Liver (tissue), 9 donors: ENCODE results near the gene PRDM9. TPM values are rescaled to one million over a fixed set of nuclear protein-coding genes. Genes with fewer than 3 reads are reported as not detected.

ENCODE experiments used
- DNase-seq: peaks from one replicate; pipeline ENCODE4 v3.0.0-alpha.2; 2017; ENCODE audit warnings: low spot score
- H3K27ac ChIP-seq, 2 donors: one replicate each; pipeline ENCODE4 v1.7.0; 2013; ENCODE audit warnings: inconsistent platforms in 2 of 2, low read length in 2 of 2, control low read depth in 1 of 2, low read depth in 1 of 2, mild to moderate bottlenecking in 1 of 2
- H3K27me3 ChIP-seq, 4 donors: one replicate each; pipeline versions ENCODE4 v1.6.1 to v1.7.0; 2013; ENCODE audit warnings: low read length in 3 of 4, inconsistent platforms in 1 of 4, mild to moderate bottlenecking in 1 of 4, moderate library complexity in 1 of 4; ENCODE audit not compliant: control insufficient read depth in 4 of 4, insufficient read depth in 4 of 4
- H3K36me3 ChIP-seq, 4 donors: one replicate each; pipeline versions ENCODE4 v1.6.1 to v1.7.0; 2013; ENCODE audit warnings: low read length in 3 of 4, mild to moderate bottlenecking in 3 of 4, low read depth in 1 of 4, moderate library complexity in 1 of 4; ENCODE audit not compliant: control insufficient read depth in 4 of 4, insufficient read depth in 3 of 4
- H3K4me1 ChIP-seq, 4 donors: one replicate each; pipeline versions ENCODE4 v1.6.1 to v1.7.0; 2013; ENCODE audit warnings: low read length in 3 of 4, mild to moderate bottlenecking in 3 of 4, moderate library complexity in 1 of 4; ENCODE audit not compliant: control insufficient read depth in 4 of 4, insufficient read depth in 4 of 4
- H3K4me3 ChIP-seq, 3 donors: one replicate each; pipeline versions ENCODE4 v1.6.1 to v1.7.0; 2013; ENCODE audit warnings: low read length in 3 of 3, control low read depth in 1 of 3, low read depth in 1 of 3, mild to moderate bottlenecking in 1 of 3
- H3K9ac ChIP-seq, 2 donors: one replicate each; pipeline ENCODE4 v1.7.0; 2013; ENCODE audit warnings: low read length in 2 of 2, mild to moderate bottlenecking in 2 of 2, moderate library complexity in 2 of 2, control low read depth in 1 of 2, low read depth in 1 of 2
- H3K9me3 ChIP-seq, 4 donors: one replicate each; pipeline versions ENCODE4 v1.6.1 to v1.7.0; 2013; ENCODE audit warnings: low read length in 3 of 4; ENCODE audit not compliant: control insufficient read depth in 4 of 4
- ATF3 ChIP-seq: IDR thresholded peaks from 2 replicates; pipeline ENCODE4 v1.6.1; 2016; ENCODE audit warnings: antibody characterized with exemption
- EGR1 ChIP-seq, 2 donors: IDR thresholded peaks; 2 replicates each; pipeline ENCODE4 v1.6.1; 2016 to 2018; ENCODE audit warnings: antibody characterized with exemption in 2 of 2, low read depth in 2 of 2
- FOXA1 ChIP-seq: IDR thresholded peaks from 2 replicates; pipeline ENCODE4 v1.6.1; 2016; ENCODE audit warnings: antibody characterized with exemption
- FOXA2 ChIP-seq: IDR thresholded peaks from 2 replicates; pipeline ENCODE4 v1.6.1; 2016; ENCODE audit warnings: antibody characterized with exemption
- GABPA ChIP-seq, 2 donors: IDR thresholded peaks in 1 of 2; conservative IDR thresholded peaks in 1 of 2; 2 replicates each; pipeline ENCODE4 v1.6.1; 2016; ENCODE audit warnings: antibody characterized with exemption in 2 of 2, mild to moderate bottlenecking in 1 of 2, moderate library complexity in 1 of 2
- HNF4A ChIP-seq, 2 donors: conservative IDR thresholded peaks; 2 replicates each; pipeline ENCODE4 v1.6.1; 2016; ENCODE audit warnings: antibody characterized with exemption in 2 of 2, mild to moderate bottlenecking in 2 of 2
- HNF4G ChIP-seq: IDR thresholded peaks from 2 replicates; pipeline ENCODE4 v1.6.1; 2016; ENCODE audit warnings: antibody characterized with exemption
- JUND ChIP-seq, 2 donors: IDR thresholded peaks; 2 replicates each; pipeline ENCODE4 v1.6.1; 2016; ENCODE audit warnings: antibody characterized with exemption in 2 of 2
- MAX ChIP-seq: IDR thresholded peaks from 2 replicates; pipeline ENCODE4 v1.6.1; 2016; ENCODE audit warnings: antibody characterized with exemption
- NR2F2 ChIP-seq: IDR thresholded peaks from 2 replicates; pipeline ENCODE4 v1.6.1; 2016; ENCODE audit warnings: antibody characterized with exemption
- RAD21 ChIP-seq, 2 donors: IDR thresholded peaks; 2 replicates each; pipeline ENCODE4 v1.6.1; 2016; ENCODE audit warnings: antibody characterized with exemption in 2 of 2, mild to moderate bottlenecking in 2 of 2
- REST ChIP-seq: IDR thresholded peaks from 2 replicates; pipeline ENCODE4 v1.6.1; 2016; ENCODE audit warnings: antibody characterized with exemption, mild to moderate bottlenecking
- RXRA ChIP-seq, 2 donors: IDR thresholded peaks; 2 replicates each; pipeline ENCODE4 v1.6.1; 2017 to 2018; ENCODE audit warnings: antibody characterized with exemption in 2 of 2, mild to moderate bottlenecking in 1 of 2
- SP1 ChIP-seq: IDR thresholded peaks from 2 replicates; pipeline ENCODE4 v1.6.1; 2018; ENCODE audit warnings: antibody characterized with exemption, mild to moderate bottlenecking
- TAF1 ChIP-seq: conservative IDR thresholded peaks from 2 replicates; pipeline ENCODE4 v1.6.1; 2016; ENCODE audit warnings: antibody characterized with exemption, mild to moderate bottlenecking
- YY1 ChIP-seq: IDR thresholded peaks from 2 replicates; pipeline ENCODE4 v1.6.1; 2016; ENCODE audit warnings: antibody characterized with exemption, mild to moderate bottlenecking
- ZBTB33 ChIP-seq: IDR thresholded peaks from 2 replicates; pipeline ENCODE4 v1.6.1; 2016; ENCODE audit warnings: antibody characterized with exemption
- WGBS: extraction: QIAGEN DNeasy Blood & Tissue Kit; methylation state at CpG from one replicate; pipeline ENCODE4 v1.1.7; 2013; 5-methylcytosine and 5-hydroxymethylcytosine counted together
- polyA plus RNA-seq, 2 donors: library from polyadenylated mRNA; stranded (reverse) in 1 of 2; unstranded in 1 of 2; fragments of 200-250 nt in 1 of 2; fragments of >200 nt in 1 of 2; fragmentation: Nextera tagmentation in 1 of 2; extraction: Ambion mirVana in 1 of 2; gene quantifications; one replicate each; pipeline versions ENCODE4 v1.2.1 to v1.2.3, GENCODE V29; 2013 to 2015
- total RNA-seq, 2 donors: library from RNA; depleted of rRNA; stranded (reverse); fragments of >200 nt; gene quantifications; one replicate each; pipeline ENCODE4 v1.2.3, GENCODE V29; 2014
- donor health status: healthy.
- donor health status: healthy.
- donor health status: healthy.
- donor health status: healthy.
- donor health status: healthy.

PRDM9 gene
- total and polyA plus RNA-seq, 4 donors, result not detected

GRCh38 chr5:23461576-23461975 lies 45.8 kb upstream of the PRDM9 start:
- Histone ChIP-seq H3K9me3 (peaks cover 0 to 2% (median 0%) of the 10 kb centered on the region in 4 donors), H3K27me3 (no peaks in the 10 kb centered on the region), H3K36me3 (no peaks in the 10 kb centered on the region), H3K27ac (peak overlapping the region; percentile 60 to 62), H3K4me1 (peaks cover 0 to 14% (median 8%) of the 10 kb centered on the region in 4 donors), H3K4me3 (no peak overlapping the region), H3K9ac (no peak overlapping the region)
- 53% methylated on average over 1 of the region's 1 CpG for WGBS
- no peak for DNase-seq
- peak; percentile 84 for TF ChIP-seq SP1
- peak; percentile 60 for TF ChIP-seq MAX
- TF ChIP-seq HNF4G, result peak; percentile 83
- peak; percentile 72 to 83 for TF ChIP-seq RXRA (IDR thresholded peaks at IDR 0.05)
- TF ChIP-seq ATF3, result peak; percentile 42
- TF ChIP-seq REST, result peak; percentile 70
- peak; percentile 72 for TF ChIP-seq ZBTB33
- TF ChIP-seq RAD21 (IDR thresholded peaks at IDR 0.05), result peak; percentile 39 to 46
- no peak for TF ChIP-seq NR2F2
- no peak for TF ChIP-seq EGR1 (IDR thresholded peaks at IDR 0.05; ENCODE audit: low read depth in 2 of 2)
- peak; percentile 84 for TF ChIP-seq FOXA2
- peak; percentile 81 to 87 for TF ChIP-seq JUND (IDR thresholded peaks at IDR 0.05)
- TF ChIP-seq GABPA (IDR thresholded peaks at IDR 0.05 in 1 of 2, conservative IDR thresholded peaks at IDR 0.05 in 1 of 2), result no peak
- TF ChIP-seq YY1, result peak; percentile 79
- peak; percentile 91 to 94 for TF ChIP-seq HNF4A (conservative IDR thresholded peaks at IDR 0.05)
- no peak for TF ChIP-seq TAF1
- peak; percentile 57 for TF ChIP-seq FOXA1

- 54% methylated on average over 2 of the region's 2 CpGs for WGBS
- H3K4me3 ChIP-seq, result no peak overlapping the region
- H3K36me3 ChIP-seq, result no peaks in the 10 kb centered on the region
- DNase-seq, result no peak
- H3K4me1 ChIP-seq, result peaks cover 0 to 11% (median 7%) of the 10 kb centered on the region in 4 donors
- H3K27me3 ChIP-seq, result no peaks in the 10 kb centered on the region
- peaks cover 0 to 3% (median under 1%) of the 10 kb centered on the region in 4 donors for H3K9me3 ChIP-seq
- peak overlapping the region; percentile 57 to 66 for H3K27ac ChIP-seq
- no peak overlapping the region for H3K9ac ChIP-seq
- TF ChIP-seq NR2F2 (peak; percentile 73), YY1 (peak; percentile 72), HNF4A (conservative IDR thresholded peaks at IDR 0.05) (peak; percentile 96 to 98), ZBTB33 (peak; percentile 85), FOXA2 (peak; percentile 67), RAD21 (IDR thresholded peaks at IDR 0.05) (peak; percentile 28 to 49), TAF1 (no peak), EGR1 (IDR thresholded peaks at IDR 0.05; ENCODE audit: low read depth in 2 of 2) (peak in 1 of 2 donors; percentile 63), SP1 (peak; percentile 63), HNF4G (peak; percentile 77), MAX (peak; percentile 87), RXRA (IDR thresholded peaks at IDR 0.05) (peak; percentile 84 to 94), REST (peak; percentile 60), FOXA1 (no peak), GABPA (IDR thresholded peaks at IDR 0.05 in 1 of 2, conservative IDR thresholded peaks at IDR 0.05 in 1 of 2) (no peak), JUND (IDR thresholded peaks at IDR 0.05) (peak; percentile 85 to 96), ATF3 (peak; percentile 79)
Observed at GRCh38 chr5:23466401-23466912, 41.0 kb upstream of the PRDM9 start.
